ENCODE measurements around the gene RMRP.

Gene RMRP

GRCh38 chr9:35656831-35657545 is 831 bp downstream of the RMRP start:
- Histone ChIP-seq H3K27ac (ENCODE audit: insufficient read depth, low read depth, low read length, poor library complexity, severe bottlenecking) (peak overlapping the region; percentile 83), H3K4me1 (ENCODE audit: control insufficient read depth, insufficient read depth, low read length) (peaks cover 5% of the 10 kb centered on the region), H3K9me3 (ENCODE audit: control insufficient read depth, low read length) (no peaks in the 10 kb centered on the region), H3K36me3 (ENCODE audit: control insufficient read depth, insufficient read depth, low read length) (peaks cover 11% of the 10 kb centered on the region), H3K4me3 (ENCODE audit: insufficient read depth, low read depth, low read length) (peak overlapping the region; percentile 84), H3K27me3 (ENCODE audit: control insufficient read depth, insufficient read depth, low read length, poor library complexity, severe bottlenecking) (peaks cover 10% of the 10 kb centered on the region)
- 52 to 53% methylated on average over 25 of the region's 25 CpGs for WGBS, 2 experiments

GRCh38 chr9:35656348-35656747 is 1.5 kb downstream of the RMRP start:
- no peaks in the 10 kb centered on the region for H3K9me3 ChIP-seq (ENCODE audit: control insufficient read depth, low read length)
- H3K36me3 ChIP-seq (ENCODE audit: control insufficient read depth, insufficient read depth, low read length), result peaks cover 10% of the 10 kb centered on the region
- peaks cover 10% of the 10 kb centered on the region for H3K27me3 ChIP-seq (ENCODE audit: control insufficient read depth, insufficient read depth, low read length, poor library complexity, severe bottlenecking)
- no peak overlapping the region for H3K4me3 ChIP-seq (ENCODE audit: insufficient read depth, low read depth, low read length)
- WGBS, 2 experiments, result 91% methylated on average over 17 of the region's 17 CpGs
- peaks cover 5% of the 10 kb centered on the region for H3K4me1 ChIP-seq (ENCODE audit: control insufficient read depth, insufficient read depth, low read length)
- no peak overlapping the region for H3K27ac ChIP-seq (ENCODE audit: insufficient read depth, low read depth, low read length, poor library complexity, severe bottlenecking)

- H3K4me1 ChIP-seq (ENCODE audit: control insufficient read depth, insufficient read depth, low read length), result peaks cover 7% of the 10 kb centered on the region
- no peaks in the 10 kb centered on the region for H3K9me3 ChIP-seq (ENCODE audit: control insufficient read depth, low read length)
- no peak overlapping the region for H3K27ac ChIP-seq (ENCODE audit: insufficient read depth, low read depth, low read length, poor library complexity, severe bottlenecking)
- WGBS, 2 experiments, result 93 to 94% methylated on average over 2 of the region's 2 CpGs
- no peaks in the 10 kb centered on the region for H3K36me3 ChIP-seq (ENCODE audit: control insufficient read depth, insufficient read depth, low read length)
- H3K4me3 ChIP-seq (ENCODE audit: insufficient read depth, low read depth, low read length), result no peak overlapping the region
- peaks cover 10% of the 10 kb centered on the region for H3K27me3 ChIP-seq (ENCODE audit: control insufficient read depth, insufficient read depth, low read length, poor library complexity, severe bottlenecking)
Observed at GRCh38 chr9:35653611-35654010, 4.2 kb downstream of the RMRP start.

GRCh38 chr9:35652829-35653209 is 5.0 kb downstream of the RMRP start:
- no peaks in the 10 kb centered on the region for H3K36me3 ChIP-seq (ENCODE audit: control insufficient read depth, insufficient read depth, low read length)
- H3K4me1 ChIP-seq (ENCODE audit: control insufficient read depth, insufficient read depth, low read length), result peaks cover 7% of the 10 kb centered on the region
- WGBS, 2 experiments, result 92 to 96% methylated on average over 8 of the region's 8 CpGs
- H3K4me3 ChIP-seq (ENCODE audit: insufficient read depth, low read depth, low read length), result no peak overlapping the region
- H3K27me3 ChIP-seq (ENCODE audit: control insufficient read depth, insufficient read depth, low read length, poor library complexity, severe bottlenecking), result peaks cover 10% of the 10 kb centered on the region
- H3K27ac ChIP-seq (ENCODE audit: insufficient read depth, low read depth, low read length, poor library complexity, severe bottlenecking), result no peak overlapping the region
- H3K9me3 ChIP-seq (ENCODE audit: control insufficient read depth, low read length), result no peaks in the 10 kb centered on the region

- no peak overlapping the region for H3K4me3 ChIP-seq (ENCODE audit: insufficient read depth, low read depth, low read length)
- H3K4me1 ChIP-seq (ENCODE audit: control insufficient read depth, insufficient read depth, low read length), result peaks cover 13% of the 10 kb centered on the region
- no peaks in the 10 kb centered on the region for H3K36me3 ChIP-seq (ENCODE audit: control insufficient read depth, insufficient read depth, low read length)
- no peaks in the 10 kb centered on the region for H3K9me3 ChIP-seq (ENCODE audit: control insufficient read depth, low read length)
- H3K27ac ChIP-seq (ENCODE audit: insufficient read depth, low read depth, low read length, poor library complexity, severe bottlenecking), result no peak overlapping the region
- peaks cover 15% of the 10 kb centered on the region for H3K27me3 ChIP-seq (ENCODE audit: control insufficient read depth, insufficient read depth, low read length, poor library complexity, severe bottlenecking)
- WGBS, 2 experiments, result 89 to 90% methylated on average over 7 of the region's 7 CpGs
Observed at GRCh38 chr9:35651956-35652828, 5.6 kb downstream of the RMRP start.

GRCh38 chr9:35650341-35651158 is 7.3 kb downstream of the RMRP start, which contains the start of gene SIT1:
SIT1 (minus strand) TSS chr9:35650931; CDS start chr9:35650853, 78 bp downstream.
- Histone ChIP-seq H3K9me3 (ENCODE audit: control insufficient read depth, low read length) (no peaks in the 10 kb centered on the region), H3K4me1 (ENCODE audit: control insufficient read depth, insufficient read depth, low read length) (peaks cover 13% of the 10 kb centered on the region), H3K27ac (ENCODE audit: insufficient read depth, low read depth, low read length, poor library complexity, severe bottlenecking) (no peak within 1 kb of the TSS), H3K36me3 (ENCODE audit: control insufficient read depth, insufficient read depth, low read length) (no peaks in the 10 kb centered on the region), H3K4me3 (ENCODE audit: insufficient read depth, low read depth, low read length) (no peak within 1 kb of the TSS), H3K27me3 (ENCODE audit: control insufficient read depth, insufficient read depth, low read length, poor library complexity, severe bottlenecking) (peaks cover 12% of the 10 kb centered on the region)
- 69 to 70% methylated on average over 21 to 22 of the region's 22 CpGs for WGBS, 2 experiments

- WGBS, 2 experiments, result 93 to 94% methylated on average over 26 of the region's 26 CpGs
- H3K27me3 ChIP-seq (ENCODE audit: control insufficient read depth, insufficient read depth, low read length, poor library complexity, severe bottlenecking), result peaks cover 12% of the 10 kb centered on the region
- no peak overlapping the region for H3K27ac ChIP-seq (ENCODE audit: insufficient read depth, low read depth, low read length, poor library complexity, severe bottlenecking)
- peaks cover 13% of the 10 kb centered on the region for H3K4me1 ChIP-seq (ENCODE audit: control insufficient read depth, insufficient read depth, low read length)
- H3K9me3 ChIP-seq (ENCODE audit: control insufficient read depth, low read length), result no peaks in the 10 kb centered on the region
- H3K36me3 ChIP-seq (ENCODE audit: control insufficient read depth, insufficient read depth, low read length), result no peaks in the 10 kb centered on the region
- H3K4me3 ChIP-seq (ENCODE audit: insufficient read depth, low read depth, low read length), result no peak overlapping the region
Observed at GRCh38 chr9:35649431-35650340, 8.1 kb downstream of the RMRP start.

GRCh38 chr9:35646533-35647265 is 11.1 kb downstream of the RMRP start:
- peaks cover 13% of the 10 kb centered on the region for H3K4me1 ChIP-seq (ENCODE audit: control insufficient read depth, insufficient read depth, low read length)
- peak overlapping the region; percentile 71 for H3K4me3 ChIP-seq (ENCODE audit: insufficient read depth, low read depth, low read length)
- 1% methylated on average over 58 of the region's 58 CpGs for WGBS, 2 experiments
- no peaks in the 10 kb centered on the region for H3K9me3 ChIP-seq (ENCODE audit: control insufficient read depth, low read length)
- H3K27me3 ChIP-seq (ENCODE audit: control insufficient read depth, insufficient read depth, low read length, poor library complexity, severe bottlenecking), result peaks cover 12% of the 10 kb centered on the region
- H3K27ac ChIP-seq (ENCODE audit: insufficient read depth, low read depth, low read length, poor library complexity, severe bottlenecking), result no peak overlapping the region
- H3K36me3 ChIP-seq (ENCODE audit: control insufficient read depth, insufficient read depth, low read length), result no peaks in the 10 kb centered on the region

GRCh38 chr9:35646153-35646532 is 11.7 kb downstream of the RMRP start:
- H3K4me3 ChIP-seq (ENCODE audit: insufficient read depth, low read depth, low read length), result peak overlapping the region; percentile 71
- 2% methylated on average over 11 of the region's 11 CpGs for WGBS, 2 experiments
- H3K36me3 ChIP-seq (ENCODE audit: control insufficient read depth, insufficient read depth, low read length), result no peaks in the 10 kb centered on the region
- H3K4me1 ChIP-seq (ENCODE audit: control insufficient read depth, insufficient read depth, low read length), result peaks cover 13% of the 10 kb centered on the region
- H3K9me3 ChIP-seq (ENCODE audit: control insufficient read depth, low read length), result no peaks in the 10 kb centered on the region
- H3K27ac ChIP-seq (ENCODE audit: insufficient read depth, low read depth, low read length, poor library complexity, severe bottlenecking), result no peak overlapping the region
- H3K27me3 ChIP-seq (ENCODE audit: control insufficient read depth, insufficient read depth, low read length, poor library complexity, severe bottlenecking), result peaks cover 12% of the 10 kb centered on the region
